Measurements from ENCODE around the gene TSHZ3. TPM values are rescaled to one million over a fixed set of nuclear protein-coding genes. Genes with fewer than 3 reads are reported as not detected.

The TSHZ3 gene
- total RNA-seq, 2 donors from 2014 or later: 4.3 to 5.4 TPM

DNA sequence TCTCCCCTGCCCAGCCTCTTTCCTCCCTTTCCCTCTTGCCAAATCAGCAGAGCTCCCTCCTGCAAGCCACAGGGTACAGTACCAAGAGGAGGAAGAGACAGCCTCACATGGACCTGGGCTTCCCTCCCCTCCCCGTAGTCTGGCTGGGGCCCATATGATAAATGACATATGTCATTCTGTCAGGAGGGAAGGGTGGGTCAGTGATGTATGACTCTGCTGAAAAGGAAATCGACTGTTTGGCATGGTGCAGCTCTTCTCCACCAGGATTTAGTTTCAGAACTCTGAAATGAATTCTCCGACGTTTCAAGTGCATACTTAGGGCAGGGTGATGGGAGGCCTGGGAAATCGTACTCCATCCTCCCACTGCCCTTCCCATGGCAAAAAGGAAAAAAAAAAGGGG is 9.8 kb downstream of the TSHZ3 start:
- no peak for DNase-seq
- intact Hi-C loops (cut with DNase I): no loop called here
- peak; percentile 35 to 49 for ATAC-seq

DNA sequence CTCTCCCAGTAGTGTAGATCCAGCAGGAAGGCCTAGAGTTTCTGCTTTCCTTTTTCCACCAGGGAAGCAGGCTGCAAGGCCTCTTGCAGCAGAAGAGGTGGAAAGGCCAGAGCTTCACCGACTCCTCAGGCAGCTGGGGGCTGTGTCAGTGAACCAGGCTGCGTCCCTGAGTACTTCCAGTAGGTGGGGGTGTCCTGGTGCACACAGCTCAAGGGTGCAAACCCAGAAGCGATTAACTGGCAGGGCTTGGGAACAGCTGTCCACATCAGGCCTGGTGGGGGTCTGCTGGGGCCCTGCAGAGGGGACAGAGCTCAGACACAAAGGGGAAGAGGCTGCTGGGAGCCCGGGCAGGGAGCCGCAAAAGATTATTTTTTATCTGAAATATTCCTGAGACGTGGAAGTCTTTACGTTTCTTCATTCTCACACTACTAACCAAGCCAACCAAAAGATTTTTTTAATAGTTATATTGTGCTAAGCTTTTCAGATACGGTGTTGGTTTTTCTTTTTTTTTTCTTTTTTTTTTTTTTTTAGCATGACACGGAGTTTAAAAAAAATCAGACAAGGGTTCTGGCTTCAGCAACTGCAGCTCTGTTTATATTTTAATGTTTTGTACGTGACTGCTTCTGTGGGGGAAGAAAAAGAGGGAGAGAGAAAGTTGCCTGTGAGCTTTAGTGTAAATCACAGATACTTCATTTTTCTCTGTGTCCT is 11.0 kb downstream of the TSHZ3 start:
- DNase-seq: peak; percentile 66
- intact Hi-C loops (cut with DNase I): no loop called here

DNA sequence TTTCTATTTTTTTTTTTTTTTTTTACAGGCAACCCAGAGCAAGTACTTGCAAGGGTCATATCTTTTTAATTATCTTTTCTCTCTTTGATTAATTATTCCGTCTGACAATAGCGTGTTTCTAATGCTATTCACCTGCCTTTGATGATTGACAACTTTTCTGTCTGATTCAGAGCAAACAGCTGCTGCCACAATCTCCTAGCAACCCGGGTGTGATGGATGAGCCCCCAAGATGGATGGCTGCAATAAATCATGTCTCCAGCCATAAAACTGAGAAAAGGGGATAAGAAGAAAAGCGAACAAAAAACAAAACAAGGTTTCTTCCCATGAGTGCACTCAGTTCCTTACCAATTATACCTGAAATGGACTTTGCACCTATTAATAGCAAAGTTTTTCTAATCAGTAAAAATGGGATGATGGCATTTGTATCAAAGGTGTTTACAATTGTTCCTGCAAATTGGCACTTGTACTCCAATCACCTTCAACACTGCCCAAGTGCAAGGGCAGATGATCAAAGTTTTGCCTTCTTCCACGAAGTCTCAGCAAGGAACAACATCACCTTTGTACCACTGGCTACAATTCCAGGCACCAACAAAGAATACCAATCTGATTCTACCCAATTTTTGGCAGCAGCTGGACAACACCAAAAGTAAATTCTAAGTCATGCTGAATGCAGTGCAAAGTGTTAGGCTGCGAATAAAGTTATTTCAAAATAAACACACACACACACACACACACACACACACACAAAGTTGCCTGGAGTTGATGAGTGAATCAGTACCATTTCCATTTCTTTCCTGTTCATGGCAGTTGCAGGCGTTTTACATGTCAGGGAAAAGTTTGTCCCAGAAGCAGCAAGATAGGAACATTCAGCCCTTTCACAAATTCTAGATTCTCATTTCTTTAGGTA is 12.0 kb downstream of the TSHZ3 start:
- intact Hi-C loops (cut with DNase I): no loop called here
- ATAC-seq (no peak), DNase-seq (no peak)

More for the DNA sequence above, 11.0 kb downstream of the TSHZ3 start:
- ATAC-seq: peak; percentile 87

DNA sequence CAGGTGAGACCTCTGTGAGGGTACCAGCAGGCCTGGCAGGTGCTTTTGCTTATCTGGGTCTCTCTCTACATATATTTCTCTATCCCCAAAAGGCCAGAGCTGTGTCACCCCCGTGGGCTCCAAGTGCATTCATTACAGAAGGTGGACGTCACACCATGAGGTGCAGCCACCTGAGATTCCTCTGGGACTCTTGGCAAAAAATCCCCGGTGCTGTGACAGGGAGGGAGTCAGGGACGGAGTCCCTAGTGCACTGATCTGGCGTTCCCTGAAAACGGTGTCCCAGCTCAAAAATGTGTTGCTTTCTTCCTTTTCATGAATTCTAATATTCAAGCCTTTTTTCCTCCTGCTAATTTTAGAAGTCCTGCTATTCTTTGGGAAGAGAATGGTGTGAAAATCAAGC is 13.5 kb downstream of the TSHZ3 start:
- ATAC-seq (no peak), DNase-seq (no peak)
- intact Hi-C loops (cut with DNase I): no loop called here

DNA sequence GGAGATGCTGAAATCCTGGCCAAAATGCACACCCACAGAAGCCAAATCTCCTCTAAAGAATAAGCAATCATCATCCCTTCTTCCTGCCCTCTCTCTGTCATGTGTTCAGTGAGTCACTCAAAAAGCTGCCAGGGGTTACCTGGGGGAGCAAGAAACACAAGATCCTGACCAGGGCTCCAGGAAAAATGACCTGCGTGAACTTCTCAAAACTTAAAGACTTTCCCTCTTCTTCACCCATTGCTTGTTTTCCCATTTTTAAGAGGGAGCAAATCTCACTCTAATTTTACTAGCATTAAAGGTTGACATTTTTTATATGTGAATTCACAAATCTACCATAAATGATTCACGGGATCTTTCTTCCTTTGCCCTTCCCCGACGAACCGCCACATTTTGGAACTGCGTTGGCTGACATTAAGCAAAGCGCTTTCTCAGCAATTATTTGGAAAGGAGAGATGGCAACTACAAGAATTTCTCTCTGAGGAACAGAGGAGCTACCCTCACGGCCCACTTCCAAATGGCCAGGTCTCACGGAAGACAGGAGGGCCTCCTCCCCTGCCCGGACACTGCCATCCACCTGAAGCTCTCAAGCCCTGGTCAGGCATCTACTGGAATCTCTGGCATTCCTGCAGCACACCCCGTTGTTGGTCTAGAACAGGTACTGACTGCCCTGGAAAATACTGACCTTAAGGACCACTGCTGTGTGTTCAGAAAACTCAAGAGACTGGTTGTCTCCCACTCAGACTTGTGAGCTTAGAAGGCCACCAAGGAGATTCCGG is 14.2 kb downstream of the TSHZ3 start:
- no peak for DNase-seq
- intact Hi-C loops (cut with DNase I): no loop called here
- ATAC-seq: no peak

DNA sequence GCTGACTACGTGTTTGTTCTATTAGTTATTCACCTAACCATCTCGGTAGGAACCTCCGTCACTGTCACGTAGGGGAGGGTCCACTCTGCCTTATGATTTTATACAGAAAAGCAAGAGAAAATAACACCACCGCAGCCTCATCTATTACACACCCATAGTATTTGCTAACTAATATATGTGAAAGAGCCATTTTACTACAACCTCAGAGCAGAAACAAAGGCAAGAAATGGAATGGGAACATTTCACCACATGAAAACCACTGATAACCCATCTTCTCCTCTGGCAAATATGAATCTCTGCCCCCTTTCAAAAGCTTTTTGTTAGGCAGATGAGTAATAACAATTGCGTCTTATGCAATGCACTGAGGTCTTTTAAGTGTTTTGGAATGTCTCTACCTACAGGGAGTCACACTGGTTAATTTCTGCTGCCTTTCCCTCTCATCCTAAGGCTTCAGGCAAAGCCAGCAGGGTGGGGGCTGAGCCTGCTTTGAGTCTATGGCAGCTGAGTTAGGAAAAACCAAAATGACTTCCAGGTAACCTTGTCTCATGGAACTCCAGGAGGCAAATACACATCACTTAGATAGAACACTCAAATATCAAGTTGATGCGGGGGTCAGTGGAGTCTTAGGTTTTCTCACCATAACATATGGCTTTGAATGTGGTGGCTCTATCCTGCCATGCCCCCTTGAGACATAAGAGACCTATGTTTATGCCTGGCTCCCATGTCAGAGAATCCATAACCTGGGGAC is 15.0 kb downstream of the TSHZ3 start:
- ATAC-seq: no peak
- no peak for DNase-seq
- intact Hi-C loops (cut with DNase I): no loop called here

DNA sequence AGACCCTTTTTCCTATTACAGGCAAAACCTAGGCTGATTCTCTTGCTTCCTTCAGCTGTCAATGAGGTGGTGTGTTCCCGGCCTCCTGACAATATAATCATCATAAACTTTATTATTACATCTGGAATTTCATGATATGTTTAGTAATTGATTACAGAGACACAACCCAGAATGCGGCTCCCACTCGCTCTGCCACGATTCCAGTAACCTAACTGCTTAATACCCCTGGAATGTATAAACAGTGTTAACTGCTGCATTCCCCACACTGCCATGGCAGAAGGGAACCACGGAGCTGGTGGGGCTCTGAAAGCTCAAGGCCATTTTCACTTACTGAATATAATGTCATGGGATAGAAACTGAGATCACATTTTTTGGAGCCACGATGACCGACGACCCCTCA is 17.1 kb downstream of the TSHZ3 start:
- intact Hi-C loops (cut with DNase I): no loop called here
- DNase-seq (no peak), ATAC-seq (no peak)

DNA sequence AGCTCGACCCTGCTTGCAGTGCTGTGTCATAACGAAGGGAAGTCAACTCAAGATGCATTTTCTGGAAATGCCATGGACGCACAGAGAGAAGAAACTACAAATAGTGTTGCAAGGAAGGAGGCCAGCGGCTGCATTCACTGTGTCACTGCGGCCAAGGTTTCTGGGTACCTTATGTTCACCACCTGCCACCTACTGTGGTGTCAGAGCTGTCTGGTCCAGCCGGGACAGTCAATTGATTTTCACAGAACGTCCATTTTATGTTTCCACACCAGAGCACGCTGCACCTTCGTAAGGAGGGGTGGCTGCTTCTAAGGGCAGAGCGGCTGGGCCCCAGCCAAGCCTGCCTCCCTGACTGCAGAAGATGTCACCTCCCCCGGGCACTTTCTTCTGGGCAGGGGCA is 17.7 kb downstream of the TSHZ3 start:
- intact Hi-C loops (cut with DNase I): no loop called here
- ATAC-seq (no peak), DNase-seq (no peak)

DNA sequence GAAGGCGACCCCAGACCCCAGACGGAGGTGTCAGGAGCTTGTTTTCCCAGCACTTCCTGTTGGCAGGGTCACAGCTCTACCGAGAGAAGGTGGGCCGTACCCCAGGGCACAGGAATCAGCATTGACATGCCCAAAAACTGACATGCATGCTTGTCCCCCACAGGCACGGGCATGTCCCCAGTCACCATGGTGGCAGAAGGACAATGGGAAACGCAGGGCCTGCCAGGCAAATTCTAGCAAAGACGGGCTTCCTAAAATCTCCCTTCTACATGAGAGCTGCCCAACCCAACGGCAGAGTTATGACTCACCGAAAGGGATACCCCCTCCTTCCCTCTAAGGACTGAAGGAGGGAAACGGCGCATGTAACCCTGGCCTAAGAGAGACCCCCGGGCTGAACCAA is 18.5 kb downstream of the TSHZ3 start:
- no peak for DNase-seq
- peak in 1 of 2 donors; percentile 26 for ATAC-seq
- intact Hi-C loops (cut with DNase I): no loop called here

DNA sequence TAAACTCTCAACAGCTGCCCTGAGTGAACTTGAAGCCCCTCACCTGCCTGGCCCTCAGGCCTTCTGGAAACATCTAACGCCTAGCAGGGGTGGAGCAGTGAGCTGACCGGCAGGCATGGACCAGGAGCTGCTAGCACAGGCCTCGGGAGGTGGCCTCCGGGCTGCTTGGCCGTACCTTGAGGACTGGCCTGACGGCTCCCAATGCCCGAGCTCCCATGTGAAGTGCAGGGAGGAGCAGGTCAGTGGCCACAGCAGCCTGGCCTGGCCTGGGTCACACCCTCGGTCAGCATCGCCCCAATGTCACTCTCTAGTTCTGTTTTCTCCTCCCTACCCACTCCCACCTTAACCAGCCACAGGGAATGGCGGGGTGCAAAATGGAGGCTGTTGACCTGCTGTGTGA is 19.0 kb downstream of the TSHZ3 start:
- intact Hi-C loops (cut with DNase I): no loop called here
- ATAC-seq (peak in 1 of 2 donors; percentile 16), DNase-seq (no peak)

DNA sequence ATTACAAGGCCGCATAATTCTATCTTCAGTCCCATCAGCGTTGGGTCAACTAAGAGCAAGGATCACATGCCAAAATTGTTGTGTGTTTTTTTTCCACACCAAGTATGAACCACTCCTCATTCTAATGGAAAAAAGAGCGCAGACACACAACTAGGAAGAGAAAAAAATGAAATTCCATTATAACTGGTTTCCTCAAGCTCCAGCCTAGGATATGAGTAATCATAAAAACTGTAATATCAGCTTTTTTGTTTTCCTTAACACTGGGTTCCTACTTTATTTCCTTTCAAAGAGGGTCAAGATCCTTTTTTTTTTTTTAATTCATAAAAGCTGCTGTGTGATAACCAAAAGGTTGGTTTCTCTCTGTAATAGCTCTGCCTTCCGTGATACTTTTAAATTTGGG is 19.4 kb downstream of the TSHZ3 start:
- intact Hi-C loops (cut with DNase I): no loop called here
- ATAC-seq (peak in 1 of 2 donors; percentile 14), DNase-seq (no peak)

DNA sequence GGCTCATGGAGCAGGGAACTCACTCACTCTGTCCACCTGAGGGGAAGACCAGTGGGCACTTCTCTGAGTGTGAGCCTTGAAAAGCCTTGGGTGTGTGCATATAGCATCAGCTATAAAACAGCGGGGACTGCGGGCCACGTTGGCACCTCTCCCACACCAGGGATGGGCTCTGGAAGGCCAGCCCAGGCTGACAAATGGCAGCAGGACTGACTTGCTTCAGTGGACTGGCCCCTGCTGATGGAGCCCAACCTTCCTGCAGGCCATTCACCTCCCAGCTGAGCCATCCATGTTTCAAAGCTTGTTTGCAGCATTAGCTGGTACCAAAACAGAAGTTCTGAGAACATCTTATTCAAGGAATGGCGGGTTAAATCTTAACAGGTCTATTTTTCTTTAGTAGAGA is 21.0 kb downstream of the TSHZ3 start:
- ATAC-seq (no peak), DNase-seq (no peak)
- intact Hi-C loops (cut with DNase I): no loop called here

DNA sequence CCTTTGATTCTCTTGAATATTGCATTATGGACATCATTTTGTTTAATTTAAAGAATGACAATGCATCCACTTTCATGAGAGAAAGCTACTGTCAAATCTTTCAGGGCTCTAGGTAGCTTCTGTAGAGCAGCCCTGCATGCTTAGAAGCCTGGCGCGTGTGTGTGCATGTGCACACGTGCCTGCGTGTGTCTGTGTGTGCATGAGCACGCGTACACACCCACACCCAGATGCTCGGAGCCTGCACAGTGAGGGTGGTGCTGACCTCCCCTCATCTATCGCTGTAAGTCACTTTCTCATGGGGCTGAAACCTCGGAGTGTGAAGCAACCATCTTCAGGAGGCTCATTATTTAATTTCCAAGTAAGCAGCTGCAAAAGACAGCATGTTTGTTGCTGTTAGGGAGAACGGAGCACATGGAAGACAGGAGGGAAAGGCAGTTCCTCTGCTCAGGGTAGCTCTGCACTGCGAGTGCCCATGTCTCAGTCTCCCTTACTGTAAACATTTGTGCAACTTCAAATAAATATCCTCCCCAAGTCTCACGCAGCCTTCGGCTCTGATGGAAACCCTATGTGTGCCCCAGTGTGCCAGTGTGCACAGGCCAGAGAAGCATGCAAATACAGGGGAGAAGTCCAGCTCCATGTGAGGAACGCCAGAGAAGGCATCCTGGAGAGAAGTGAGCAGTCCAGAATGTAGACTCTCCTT is 22.8 kb downstream of the TSHZ3 start:
- intact Hi-C loops (cut with DNase I): no loop called here
- ATAC-seq: no peak
- no peak for DNase-seq

DNA sequence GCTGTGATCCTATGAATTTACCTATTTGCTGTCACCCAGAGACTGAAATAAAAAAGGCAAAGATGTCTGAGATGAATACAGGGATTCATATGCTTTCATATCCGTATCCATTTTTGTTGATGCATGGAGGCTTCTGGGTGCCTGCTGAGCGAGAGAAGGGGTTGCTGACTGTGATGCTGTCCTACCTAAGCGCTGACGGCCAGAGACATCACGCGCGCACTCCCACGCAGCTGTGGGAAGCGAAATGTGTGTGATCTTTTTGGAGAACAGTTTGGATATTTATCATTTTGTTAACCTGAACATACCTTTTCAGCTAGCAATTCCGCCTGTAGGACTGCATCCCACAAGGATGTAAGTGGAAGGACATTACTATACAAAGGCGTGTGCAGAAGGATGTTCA is 23.9 kb downstream of the TSHZ3 start:
- intact Hi-C loops (cut with DNase I): no loop called here
- DNase-seq (no peak), ATAC-seq (no peak)

DNA sequence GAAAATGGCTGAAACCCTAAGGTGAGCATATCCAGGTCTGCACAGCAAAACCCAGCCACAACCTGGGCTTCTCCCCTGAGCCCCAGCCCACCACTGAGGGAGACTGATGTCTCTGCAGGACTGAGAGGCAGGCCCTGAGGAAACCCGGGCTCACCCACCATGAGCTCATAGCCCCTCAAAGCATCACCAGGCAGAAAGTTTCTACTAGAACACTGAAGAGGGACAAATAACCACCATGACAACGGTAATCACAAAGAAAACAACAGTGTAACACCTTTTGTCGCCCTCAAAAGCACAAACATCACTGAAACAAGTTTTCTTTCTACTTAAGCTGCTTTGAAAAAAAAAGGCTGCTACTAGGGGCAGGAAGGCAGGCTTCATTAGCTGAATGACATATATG is 29.8 kb downstream of the TSHZ3 start:
- DNase-seq (no peak), ATAC-seq (no peak)
- intact Hi-C loops (cut with DNase I): no loop called here

DNA sequence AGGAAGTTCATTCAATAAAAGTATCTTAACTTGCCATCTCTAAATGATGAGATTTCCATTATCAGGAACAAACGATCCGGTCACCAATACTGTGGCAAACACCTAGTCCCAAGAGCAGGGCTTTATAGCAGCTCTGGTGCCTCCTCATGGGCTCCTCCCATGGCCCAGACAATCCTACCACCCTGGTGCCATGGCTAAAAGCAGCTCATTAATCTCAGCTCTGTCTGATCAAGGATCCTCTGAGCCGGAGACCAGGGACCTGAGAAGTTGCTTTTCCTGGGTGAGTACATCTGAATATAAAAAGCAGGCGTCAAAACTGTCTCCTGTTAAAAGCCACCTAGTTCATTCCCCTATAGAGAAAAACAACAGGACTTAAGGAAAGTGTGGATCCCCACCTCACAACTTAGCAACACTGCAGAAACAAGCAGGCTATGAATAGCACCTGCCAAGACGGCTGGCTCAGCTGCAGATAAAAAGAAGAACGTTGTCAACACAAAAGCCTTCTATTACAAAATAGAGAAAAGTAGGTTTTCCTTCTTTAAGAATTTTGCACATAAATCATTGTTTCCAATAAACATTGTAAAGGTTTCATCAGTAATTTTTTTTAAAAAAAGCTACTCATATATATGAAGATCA is 30.3 kb downstream of the TSHZ3 start:
- DNase-seq (no peak), ATAC-seq (no peak)
- intact Hi-C loops (cut with DNase I): no loop called here

DNA sequence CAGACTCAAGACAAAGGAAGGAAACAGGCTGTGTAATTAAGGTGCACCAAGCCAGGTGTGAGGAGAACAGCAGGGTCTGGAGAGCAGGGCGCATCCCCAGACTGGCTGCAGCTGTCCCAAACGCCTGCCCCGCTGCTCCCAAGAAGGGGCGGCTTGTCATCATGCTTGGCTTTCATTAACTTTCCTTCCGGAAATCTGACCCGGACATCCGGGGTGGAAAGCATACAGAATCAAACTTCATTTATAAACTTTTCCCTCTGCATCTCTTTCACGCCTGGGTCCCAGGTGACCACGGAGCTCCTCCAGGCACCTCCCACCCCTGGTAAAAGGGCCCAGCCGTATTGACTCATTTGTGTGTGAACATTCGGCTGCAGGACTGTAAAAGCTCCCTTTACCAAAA is 31.7 kb downstream of the TSHZ3 start:
- intact Hi-C loops (cut with DNase I): no loop called here
- DNase-seq (no peak), ATAC-seq (no peak)

DNA sequence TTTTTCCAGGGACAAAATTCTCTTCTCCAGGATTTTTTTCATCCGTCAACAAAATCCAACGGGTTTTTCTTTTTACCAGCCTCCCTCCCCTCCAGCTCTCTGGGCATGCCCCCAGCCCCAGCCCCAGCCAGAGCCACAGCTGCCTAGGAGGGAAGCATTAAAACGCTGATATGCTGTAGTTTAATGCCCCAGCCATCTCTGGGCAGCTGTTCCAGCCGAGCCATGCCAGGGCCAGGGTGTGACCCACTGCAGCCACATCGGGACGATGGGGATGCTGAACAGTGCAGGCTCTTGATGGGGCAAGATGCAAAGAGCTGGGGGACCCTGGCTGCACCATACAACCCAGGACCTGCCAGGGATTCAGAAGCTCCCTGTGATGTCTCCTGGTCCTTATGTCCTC is 32.1 kb downstream of the TSHZ3 start:
- DNase-seq (no peak), ATAC-seq (peak in 1 of 2 donors; percentile 24)

More for the DNA sequence above, 32.1 kb downstream of the TSHZ3 start:
- intact Hi-C loops (cut with DNase I): no loop called here
